MCF 10A (cell line): ENCODE data around the gene CTSG. TPM values are rescaled to one million over a fixed set of nuclear protein-coding genes. Genes with fewer than 3 reads are reported as not detected.
"Not testable (repeated sequence)": the region's sequence is repeated elsewhere in the genome, so short reads cannot be mapped to it uniquely, and the experiment has no call there.

Source experiments
- BruUV-seq: library from RNA; stranded (reverse); fragments of 400-500 nt; replicated peaks from 2 replicates; lab custom pipeline; 2021; lab: Mats Ljungman, UMichigan
- CTCF ChIA-PET: fragments of 300-600 bp; sonication (Branson Sonifier 250); formaldehyde crosslinking; extraction: SDS; loops from one replicate; lab custom pipeline; 2021; ENCODE audit warnings: antibody characterized with exemption, inconsistent platforms; lab: Yijun Ruan, JAX
- POLR2A ChIA-PET: fragments of 300-600, 350-650 bp; sonication (Branson Sonifier 250); formaldehyde crosslinking; extraction: SDS; loops from one replicate; lab custom pipeline; 2020; ENCODE audit warnings: antibody characterized with exemption, inconsistent platforms; lab: Yijun Ruan, JAX
- DNase-seq: peaks from one replicate; pipeline ENCODE4 v3.0.0-alpha.2; 2018; ENCODE audit not compliant: unreplicated experiment
- H3K27ac Mint-ChIP-seq: one replicate; pipeline ENCODE4 v1.8.0; 2022; ENCODE audit warnings: mild to moderate bottlenecking, low read depth, mixed read lengths; ENCODE audit not compliant: unreplicated experiment
- H3K27me3 Mint-ChIP-seq: one replicate; pipeline ENCODE4 v1.8.0; 2022; ENCODE audit warnings: mixed read lengths; ENCODE audit not compliant: insufficient read depth, unreplicated experiment
- H3K36me3 Mint-ChIP-seq: one replicate; pipeline ENCODE4 v1.8.0; 2022; ENCODE audit warnings: mild to moderate bottlenecking, moderate library complexity, mixed read lengths; ENCODE audit not compliant: insufficient read depth, unreplicated experiment
- H3K4me1 Mint-ChIP-seq: one replicate; pipeline ENCODE4 v1.8.0; 2022; ENCODE audit warnings: mixed read lengths; ENCODE audit not compliant: insufficient read depth, unreplicated experiment
- H3K4me3 Mint-ChIP-seq: one replicate; pipeline ENCODE4 v1.8.0; 2022; ENCODE audit warnings: mild to moderate bottlenecking, moderate library complexity, mixed read lengths; ENCODE audit not compliant: unreplicated experiment
- H3K9me3 Mint-ChIP-seq: one replicate; pipeline ENCODE4 v1.8.0; 2022; ENCODE audit warnings: mixed read lengths; ENCODE audit not compliant: unreplicated experiment
- CTCF ChIP-seq: fragments of 200-600 bp; IDR thresholded peaks from one replicate; pipeline ENCODE4 v1.8.0; 2022; ENCODE audit warnings: antibody characterized with exemption, mild to moderate bottlenecking; ENCODE audit not compliant: unreplicated experiment
- intact Hi-C: fragments of 100-400 bp; cut with micrococcal nuclease; formaldehyde crosslinking; loops from 2 replicates; pipeline ENCODE4 v1.14.1; 2022
- total RNA-seq: library from RNA; stranded (reverse); gene quantifications from 2 replicates; pipeline ENCODE4 v1.2.3, GENCODE V29; 2022

The CTSG gene
- total RNA-seq, 1 experiment from 2014 or later: not detected

GRCh38 chr14:24605435-24606190 is 29.6 kb upstream of the CTSG start:
- no TSS peak for BruUV-seq
- DNase-seq: peak; percentile 24
- peaks cover 11% of the 10 kb centered on the region for H3K27me3 Mint-ChIP-seq
- H3K9me3 Mint-ChIP-seq: no peaks in the 10 kb centered on the region
- no peaks in the 10 kb centered on the region for H3K4me1 Mint-ChIP-seq
- TF ChIP-seq CTCF: peak; percentile 74
- H3K27ac Mint-ChIP-seq: no peak overlapping the region
- CTCF ChIA-PET: interaction anchor here (0.6 kb wide), 1 partner anchor 26 kb away, joined by 3 read pairs; no protein-coding TSS in a partner anchor
- intact Hi-C loops: loop anchor here (5.0 kb wide), 1 partner anchor 72 kb away; no protein-coding TSS in a partner anchor
- no peak overlapping the region for H3K4me3 Mint-ChIP-seq
- POLR2A ChIA-PET: no interaction called here
- H3K36me3 Mint-ChIP-seq: no peaks in the 10 kb centered on the region

GRCh38 chr14:24597403-24597802 is 21.4 kb upstream of the CTSG start:
- H3K27ac Mint-ChIP-seq: no peak overlapping the region
- no peaks in the 10 kb centered on the region for H3K4me1 Mint-ChIP-seq
- DNase-seq: no peak
- intact Hi-C loops: no loop called here
- no TSS peak for BruUV-seq
- no peaks in the 10 kb centered on the region for H3K27me3 Mint-ChIP-seq
- no peaks in the 10 kb centered on the region for H3K36me3 Mint-ChIP-seq
- peaks cover 25% of the 10 kb centered on the region for H3K9me3 Mint-ChIP-seq
- no peak for TF ChIP-seq CTCF
- H3K4me3 Mint-ChIP-seq: no peak overlapping the region
- ChIA-PET CTCF (interaction anchor here (0.6 to 0.8 kb wide), 3 partner anchors 81 to 1474 kb away, joined by 3 read pairs; no protein-coding TSS in a partner anchor), POLR2A (no interaction called here)

GRCh38 chr14:24595073-24595808 is 19.2 kb upstream of the CTSG start:
- H3K36me3 Mint-ChIP-seq: no peaks in the 10 kb centered on the region
- no peak overlapping the region for H3K4me3 Mint-ChIP-seq
- TF ChIP-seq CTCF: no peak
- no TSS peak for BruUV-seq
- CTCF ChIA-PET: interaction anchor here (1.0 kb wide), 2 partner anchors 84 to 115 kb away, joined by 3 to 4 read pairs; no protein-coding TSS in a partner anchor
- no peaks in the 10 kb centered on the region for H3K4me1 Mint-ChIP-seq
- peak; percentile 30 for DNase-seq
- peaks cover 14% of the 10 kb centered on the region for H3K27me3 Mint-ChIP-seq
- H3K27ac Mint-ChIP-seq: no peak overlapping the region
- H3K9me3 Mint-ChIP-seq: peaks cover 25% of the 10 kb centered on the region
- POLR2A ChIA-PET: interaction anchor here (0.6 kb wide), 1 partner anchor 715 kb away, joined by 8 read pairs; no protein-coding TSS in a partner anchor
- intact Hi-C loops: no loop called here

GRCh38 chr14:24591004-24591403 is 15.0 kb upstream of the CTSG start:
- CTCF ChIA-PET, intact Hi-C loops, H3K4me3 Mint-ChIP-seq, H3K9me3 Mint-ChIP-seq, BruUV-seq, H3K4me1 Mint-ChIP-seq, H3K36me3 Mint-ChIP-seq, H3K27ac Mint-ChIP-seq, POLR2A ChIA-PET, DNase-seq: not testable (repeated sequence)
- H3K27me3 Mint-ChIP-seq: peaks cover 15% of the 10 kb centered on the region

GRCh38 chr14:24584402-24584801 is 8.4 kb upstream of the CTSG start:
- POLR2A ChIA-PET, CTCF ChIA-PET, H3K4me3 Mint-ChIP-seq, H3K4me1 Mint-ChIP-seq, intact Hi-C loops, DNase-seq, H3K27me3 Mint-ChIP-seq, H3K27ac Mint-ChIP-seq, H3K36me3 Mint-ChIP-seq, H3K9me3 Mint-ChIP-seq, BruUV-seq: not testable (repeated sequence)
